AG09309 (cell line): ENCODE data around the gene DYRK3.

ENCODE experiments used
- DNase-seq: peaks from one replicate; pipeline ENCODE4 v3.0.0-alpha.2; 2010; ENCODE audit warnings: low read depth
- H3K4me3 ChIP-seq: 2 replicates; pipeline ENCODE4 v1.5.1; 2011; ENCODE audit warnings: mild to moderate bottlenecking, low read depth, low read length, moderate library complexity; ENCODE audit not compliant: control insufficient read depth
- TF ChIP-seq, protein P1 (sequence below): IDR thresholded peaks from 2 replicates; pipeline ENCODE4 v1.5.1; 2011; ENCODE audit warnings: mild to moderate bottlenecking, low read depth, low read length, inconsistent platforms; ENCODE audit not compliant: insufficient read depth, control insufficient read depth; ENCODE audit errors: missing control alignments

Gene DYRK3

DNA sequence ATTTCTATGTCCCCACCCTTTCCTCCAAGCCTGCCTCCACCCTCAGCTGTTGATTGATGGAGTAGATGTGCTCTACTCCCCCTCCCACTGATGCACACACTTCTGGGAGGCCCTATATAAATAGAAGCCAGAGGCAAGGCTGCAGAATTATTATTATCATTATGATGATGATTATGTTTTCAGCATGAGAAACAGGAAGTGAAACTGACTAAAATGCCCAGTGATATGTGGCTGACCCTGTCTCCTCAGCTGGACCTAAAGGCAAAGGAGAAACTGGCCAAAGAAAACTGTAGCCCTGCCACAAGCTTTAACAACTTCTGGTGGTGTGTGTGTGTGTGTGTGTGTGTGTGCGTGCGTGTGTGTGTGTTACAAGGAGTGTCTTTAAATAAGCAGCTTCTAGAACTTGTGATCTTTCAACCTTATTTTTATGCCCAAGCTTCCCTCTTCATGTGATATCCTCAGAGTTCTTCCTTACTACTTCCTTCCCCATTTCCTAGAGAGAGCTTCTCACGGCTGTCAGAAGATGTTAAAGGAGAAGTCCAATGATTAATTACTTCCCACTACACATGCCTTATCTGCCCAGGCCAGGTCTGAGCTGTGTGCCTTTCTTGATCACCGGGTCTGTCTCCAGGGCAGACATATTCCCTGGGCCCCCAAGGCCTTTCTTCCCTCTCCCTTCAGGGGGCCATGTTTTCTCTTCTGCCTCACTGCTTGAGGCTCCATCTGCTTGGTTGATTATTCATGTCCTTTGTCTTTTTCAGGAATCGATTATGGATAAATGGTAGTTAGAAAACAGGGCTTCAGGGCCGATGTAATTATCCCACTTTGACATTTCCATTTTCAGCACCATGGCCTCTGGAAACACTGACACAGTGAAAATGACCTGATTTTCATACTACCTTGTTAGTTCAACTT is 37.8 kb downstream of the DYRK3 start:
- no peak for DNase-seq
- TF ChIP-seq, protein P1, sequence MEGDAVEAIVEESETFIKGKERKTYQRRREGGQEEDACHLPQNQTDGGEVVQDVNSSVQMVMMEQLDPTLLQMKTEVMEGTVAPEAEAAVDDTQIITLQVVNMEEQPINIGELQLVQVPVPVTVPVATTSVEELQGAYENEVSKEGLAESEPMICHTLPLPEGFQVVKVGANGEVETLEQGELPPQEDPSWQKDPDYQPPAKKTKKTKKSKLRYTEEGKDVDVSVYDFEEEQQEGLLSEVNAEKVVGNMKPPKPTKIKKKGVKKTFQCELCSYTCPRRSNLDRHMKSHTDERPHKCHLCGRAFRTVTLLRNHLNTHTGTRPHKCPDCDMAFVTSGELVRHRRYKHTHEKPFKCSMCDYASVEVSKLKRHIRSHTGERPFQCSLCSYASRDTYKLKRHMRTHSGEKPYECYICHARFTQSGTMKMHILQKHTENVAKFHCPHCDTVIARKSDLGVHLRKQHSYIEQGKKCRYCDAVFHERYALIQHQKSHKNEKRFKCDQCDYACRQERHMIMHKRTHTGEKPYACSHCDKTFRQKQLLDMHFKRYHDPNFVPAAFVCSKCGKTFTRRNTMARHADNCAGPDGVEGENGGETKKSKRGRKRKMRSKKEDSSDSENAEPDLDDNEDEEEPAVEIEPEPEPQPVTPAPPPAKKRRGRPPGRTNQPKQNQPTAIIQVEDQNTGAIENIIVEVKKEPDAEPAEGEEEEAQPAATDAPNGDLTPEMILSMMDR: no peak
- H3K4me3 ChIP-seq: no peak overlapping the region

DNA sequence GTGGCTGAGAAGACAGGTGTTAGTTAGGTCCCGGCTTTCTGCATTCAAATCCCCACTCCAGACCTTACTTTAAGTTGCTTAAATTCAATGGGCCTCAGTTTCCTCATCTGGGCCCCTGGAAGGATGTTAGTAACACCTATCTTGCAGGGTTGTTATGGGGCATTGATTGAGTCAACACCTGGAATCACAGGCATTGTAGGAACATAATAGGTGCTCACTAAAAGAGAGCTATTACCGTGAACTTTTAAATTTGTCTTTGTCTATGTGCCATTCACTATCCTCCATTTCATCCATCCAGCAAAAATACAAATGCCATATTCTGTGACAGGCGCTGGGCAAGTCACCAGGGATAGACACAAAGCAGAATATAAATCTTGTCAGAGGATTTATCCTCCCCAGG is 38.9 kb downstream of the DYRK3 start:
- TF ChIP-seq, protein P1: no peak
- no peak overlapping the region for H3K4me3 ChIP-seq
- DNase-seq: no peak

DNA sequence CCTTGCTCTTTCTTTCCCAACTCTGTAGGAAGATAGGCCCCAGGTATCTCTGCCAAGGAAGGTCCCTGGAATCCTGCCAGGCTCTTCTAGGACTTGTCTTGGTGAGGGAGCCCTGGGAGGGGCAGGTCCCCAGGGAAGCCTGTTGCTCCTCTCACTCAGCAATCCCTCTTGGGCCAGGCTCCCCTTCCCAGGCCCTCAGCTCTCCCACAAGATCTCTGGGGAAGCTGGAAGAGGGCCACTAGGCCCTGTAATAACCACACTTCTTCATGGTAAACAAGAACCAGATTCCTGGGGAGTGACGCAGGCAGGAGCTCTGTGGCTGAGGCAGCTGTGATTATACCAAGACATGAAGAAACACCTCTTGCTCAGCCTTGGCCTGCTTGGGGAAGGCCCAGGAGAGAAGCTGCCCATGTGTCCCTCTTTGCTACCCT is 39.4 kb downstream of the DYRK3 start:
- DNase-seq: peak; percentile 98
- H3K4me3 ChIP-seq: no peak overlapping the region
- TF ChIP-seq, protein P1: no peak

DNA sequence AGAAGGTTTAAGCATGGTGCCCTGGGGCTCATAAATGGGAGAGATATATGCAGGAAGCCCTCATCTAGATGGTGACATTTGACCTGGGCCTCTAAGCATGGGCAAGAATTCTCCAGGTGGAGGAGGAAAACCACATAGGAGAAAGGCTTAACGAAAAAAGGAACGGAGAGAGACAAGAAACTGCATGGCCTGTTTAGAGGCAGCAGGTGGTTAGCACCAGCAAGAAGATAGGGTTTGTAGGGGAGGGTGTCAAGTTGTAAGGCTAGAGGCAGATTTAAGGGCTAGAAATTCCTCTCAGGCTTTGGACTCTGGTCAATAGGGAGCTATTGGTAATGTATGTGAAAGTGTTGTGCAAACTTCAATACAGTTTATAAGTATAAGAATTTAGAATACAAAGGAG is 41.2 kb downstream of the DYRK3 start:
- DNase-seq: no peak
- H3K4me3 ChIP-seq: no peak overlapping the region
- TF ChIP-seq, protein P1: no peak

- TF ChIP-seq, protein P1: no peak
- H3K4me3 ChIP-seq: no peak overlapping the region
- no peak for DNase-seq
Observed at GRCh38 chr1:206678490-206678889, 43.2 kb downstream of the DYRK3 start.

- TF ChIP-seq, protein P1: no peak
- no peak for DNase-seq
- H3K4me3 ChIP-seq: no peak overlapping the region
Observed at GRCh38 chr1:206679738-206680211, 44.4 kb downstream of the DYRK3 start.
